Activated CD8-positive, alpha-beta T cell treated with anti-CD3 and anti-CD28 coated beads for 36 hours (primary cell): Measurements from ENCODE around the gene CSNK1A1L. TPM values are rescaled to one million over a fixed set of nuclear protein-coding genes. Genes with fewer than 3 reads are reported as not detected.

Experiments used
- ATAC-seq: fragments of 200-7000 bp; cut with Tn5 transposase; one replicate; pipeline ENCODE4 v1.10.0; 2021; ENCODE audit warnings: mild to moderate bottlenecking, moderate library complexity
- CTCF ChIA-PET: fragments of 350-600 bp; sonication (Branson Sonifier 250); formaldehyde crosslinking; loops from one replicate; lab custom pipeline; 2021; ENCODE audit warnings: antibody characterized with exemption; lab: Charles Lee
- POLR2A ChIA-PET: fragments of 350-600 bp; sonication (Branson Sonifier 250); formaldehyde crosslinking; loops from one replicate; lab custom pipeline; 2021; ENCODE audit warnings: antibody characterized with exemption; lab: Charles Lee
- DNase-seq: peaks from one replicate; pipeline ENCODE4 v3.0.0-alpha.2; 2020
- H3K27ac Mint-ChIP-seq: one replicate; pipeline ENCODE4 v1.8.0; 2021; ENCODE audit warnings: mild to moderate bottlenecking, mixed read lengths
- H3K27me3 Mint-ChIP-seq: one replicate; pipeline ENCODE4 v1.8.0; 2021; ENCODE audit warnings: mixed read lengths
- H3K36me3 Mint-ChIP-seq: one replicate; pipeline ENCODE4 v1.8.0; 2021; ENCODE audit warnings: low read depth, mixed read lengths
- H3K4me1 Mint-ChIP-seq: one replicate; pipeline ENCODE4 v1.8.0; 2021; ENCODE audit warnings: low read depth, mixed read lengths
- H3K4me3 Mint-ChIP-seq: one replicate; pipeline ENCODE4 v1.8.0; 2021; ENCODE audit warnings: mild to moderate bottlenecking, moderate library complexity, mixed read lengths
- H3K9me3 Mint-ChIP-seq: one replicate; pipeline ENCODE4 v1.8.0; 2021; ENCODE audit warnings: mixed read lengths
- intact Hi-C: fragments of 100-400 bp; cut with micrococcal nuclease; formaldehyde crosslinking; loops from one replicate; pipeline ENCODE4 v1.10.0; 2022
- total RNA-seq, 2 experiments: library from RNA; stranded (reverse); gene quantifications; one replicate each; pipeline ENCODE4 v1.2.3, GENCODE V29; 2021
- TF ChIP-seq, protein P1 (sequence below): fragments of 200-600 bp; IDR thresholded peaks from one replicate; pipeline ENCODE4 v1.8.0; 2022; ENCODE audit warnings: antibody characterized with exemption, mild to moderate bottlenecking

The CSNK1A1L gene
- total RNA-seq, 2 experiments from 2014 or later, result not detected

DNA sequence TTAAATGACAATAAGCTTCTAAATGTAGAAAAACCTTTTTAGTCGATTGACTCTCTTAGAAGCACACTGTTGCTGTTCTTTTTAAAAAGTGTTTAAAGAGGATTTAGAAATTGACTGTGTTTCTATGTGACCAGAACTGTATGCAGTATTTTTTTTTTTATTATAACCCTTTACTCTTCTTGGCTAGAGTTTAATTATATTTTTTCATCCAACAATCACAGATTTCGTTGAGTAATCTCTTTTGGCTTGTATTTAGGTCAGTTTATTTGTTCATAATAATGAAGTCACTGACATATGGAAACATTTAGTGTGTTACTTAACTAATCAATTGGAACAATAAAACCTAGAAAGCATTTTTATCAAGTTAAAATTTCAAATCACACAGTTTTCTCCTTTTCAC, 19.9 kb downstream of the CSNK1A1L start:
- H3K27ac Mint-ChIP-seq, result no peak overlapping the region
- intact Hi-C loops, result no loop called here
- TF ChIP-seq, protein P1, sequence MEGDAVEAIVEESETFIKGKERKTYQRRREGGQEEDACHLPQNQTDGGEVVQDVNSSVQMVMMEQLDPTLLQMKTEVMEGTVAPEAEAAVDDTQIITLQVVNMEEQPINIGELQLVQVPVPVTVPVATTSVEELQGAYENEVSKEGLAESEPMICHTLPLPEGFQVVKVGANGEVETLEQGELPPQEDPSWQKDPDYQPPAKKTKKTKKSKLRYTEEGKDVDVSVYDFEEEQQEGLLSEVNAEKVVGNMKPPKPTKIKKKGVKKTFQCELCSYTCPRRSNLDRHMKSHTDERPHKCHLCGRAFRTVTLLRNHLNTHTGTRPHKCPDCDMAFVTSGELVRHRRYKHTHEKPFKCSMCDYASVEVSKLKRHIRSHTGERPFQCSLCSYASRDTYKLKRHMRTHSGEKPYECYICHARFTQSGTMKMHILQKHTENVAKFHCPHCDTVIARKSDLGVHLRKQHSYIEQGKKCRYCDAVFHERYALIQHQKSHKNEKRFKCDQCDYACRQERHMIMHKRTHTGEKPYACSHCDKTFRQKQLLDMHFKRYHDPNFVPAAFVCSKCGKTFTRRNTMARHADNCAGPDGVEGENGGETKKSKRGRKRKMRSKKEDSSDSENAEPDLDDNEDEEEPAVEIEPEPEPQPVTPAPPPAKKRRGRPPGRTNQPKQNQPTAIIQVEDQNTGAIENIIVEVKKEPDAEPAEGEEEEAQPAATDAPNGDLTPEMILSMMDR, result no peak
- peaks cover 3% of the 10 kb centered on the region for H3K27me3 Mint-ChIP-seq
- H3K4me1 Mint-ChIP-seq, result no peaks in the 10 kb centered on the region
- DNase-seq (no peak), ATAC-seq (no peak)
- ChIA-PET CTCF (no interaction called here), POLR2A (interaction anchor here (0.6 kb wide), 1 partner anchor 1114 kb away, joined by 3 read pairs; no protein-coding TSS in a partner anchor)
- H3K36me3 Mint-ChIP-seq, result no peaks in the 10 kb centered on the region
- no peak overlapping the region for H3K4me3 Mint-ChIP-seq
- no peaks in the 10 kb centered on the region for H3K9me3 Mint-ChIP-seq

DNA sequence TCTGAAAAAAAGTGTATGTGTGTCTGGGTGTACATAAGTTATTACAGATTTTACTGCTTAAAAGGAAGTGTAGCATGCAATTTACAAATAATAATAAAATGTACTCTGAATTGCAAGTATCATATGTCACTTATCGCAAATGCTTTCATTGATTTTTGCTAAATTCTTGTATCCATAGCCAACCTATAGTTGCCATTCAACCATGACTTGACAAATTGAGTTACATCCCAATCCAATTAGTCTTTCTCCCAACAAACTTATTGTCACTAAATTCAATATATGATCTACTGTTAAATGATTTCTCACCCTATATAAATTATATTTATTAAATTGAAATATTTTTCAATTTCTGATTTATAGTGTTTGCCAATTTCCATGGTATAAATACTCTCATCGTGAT, 28.6 kb downstream of the CSNK1A1L start:
- Mint-ChIP-seq H3K4me1 (no peaks in the 10 kb centered on the region), H3K36me3 (no peaks in the 10 kb centered on the region), H3K4me3 (no peak overlapping the region), H3K27ac (no peak overlapping the region), H3K9me3 (no peaks in the 10 kb centered on the region), H3K27me3 (no peaks in the 10 kb centered on the region)
- CTCF ChIA-PET, result no interaction called here
- TF ChIP-seq, protein P1, result no peak
- intact Hi-C loops, result no loop called here
- POLR2A ChIA-PET, result no interaction called here
- DNase-seq (no peak), ATAC-seq (no peak)

DNA sequence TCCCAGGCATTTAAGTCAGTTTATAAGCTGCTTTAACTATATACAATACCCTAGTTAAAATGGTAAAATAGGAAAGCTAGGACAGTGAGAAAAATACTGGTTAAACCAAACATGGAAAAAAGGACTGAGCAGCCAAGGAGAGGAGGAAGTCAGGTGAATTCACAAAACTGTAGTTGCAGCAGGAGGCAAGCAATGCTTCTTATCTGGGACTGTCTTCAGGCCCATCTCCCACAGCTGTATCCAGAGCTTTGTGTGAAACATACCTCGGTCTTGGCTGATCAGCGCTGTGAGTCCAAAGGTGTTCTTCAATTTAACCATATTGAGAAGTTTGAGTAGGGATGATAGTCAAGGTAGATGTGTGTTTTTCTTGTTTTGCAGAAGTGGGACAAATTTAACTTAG, 30.3 kb downstream of the CSNK1A1L start:
- H3K27ac Mint-ChIP-seq, result no peak overlapping the region
- intact Hi-C loops, result no loop called here
- no peaks in the 10 kb centered on the region for H3K36me3 Mint-ChIP-seq
- DNase-seq (no peak), ATAC-seq (no peak)
- H3K27me3 Mint-ChIP-seq, result no peaks in the 10 kb centered on the region
- ChIA-PET POLR2A (no interaction called here), CTCF (interaction anchor here (0.8 to 1.1 kb wide), 2 partner anchors 14 to 1507 kb away, joined by 3 read pairs; no protein-coding TSS in a partner anchor)
- TF ChIP-seq, protein P1, result no peak
- no peaks in the 10 kb centered on the region for H3K4me1 Mint-ChIP-seq
- no peaks in the 10 kb centered on the region for H3K9me3 Mint-ChIP-seq
- H3K4me3 Mint-ChIP-seq, result no peak overlapping the region

DNA sequence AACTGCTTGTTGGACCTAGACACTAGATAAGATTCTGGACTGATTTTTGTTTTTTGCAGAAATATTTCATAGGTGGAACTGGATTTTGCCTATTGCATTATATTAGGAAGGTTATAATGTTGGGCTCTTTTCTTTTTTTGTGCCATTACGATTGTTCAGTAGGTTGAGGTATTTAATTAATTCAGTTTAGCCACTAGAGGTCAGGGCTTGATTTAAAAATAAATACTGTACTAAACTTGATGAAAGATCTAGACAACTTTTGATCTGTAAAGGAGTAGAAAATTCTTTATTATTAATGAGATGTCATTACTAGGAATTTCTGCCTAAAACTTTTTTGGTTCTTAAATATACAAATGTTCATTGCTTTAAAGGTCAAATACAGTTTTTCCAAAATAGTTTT, 30.8 kb downstream of the CSNK1A1L start:
- ATAC-seq (no peak), DNase-seq (no peak)
- CTCF ChIA-PET, result interaction anchor here (0.6 kb wide), 1 partner anchor 55 kb away, joined by 3 read pairs; no protein-coding TSS in a partner anchor
- Mint-ChIP-seq H3K9me3 (no peaks in the 10 kb centered on the region), H3K4me1 (no peaks in the 10 kb centered on the region), H3K4me3 (no peak overlapping the region), H3K27me3 (no peaks in the 10 kb centered on the region), H3K27ac (no peak overlapping the region), H3K36me3 (no peaks in the 10 kb centered on the region)
- intact Hi-C loops, result no loop called here
- TF ChIP-seq, protein P1, result peak; percentile 59
- POLR2A ChIA-PET, result no interaction called here

DNA sequence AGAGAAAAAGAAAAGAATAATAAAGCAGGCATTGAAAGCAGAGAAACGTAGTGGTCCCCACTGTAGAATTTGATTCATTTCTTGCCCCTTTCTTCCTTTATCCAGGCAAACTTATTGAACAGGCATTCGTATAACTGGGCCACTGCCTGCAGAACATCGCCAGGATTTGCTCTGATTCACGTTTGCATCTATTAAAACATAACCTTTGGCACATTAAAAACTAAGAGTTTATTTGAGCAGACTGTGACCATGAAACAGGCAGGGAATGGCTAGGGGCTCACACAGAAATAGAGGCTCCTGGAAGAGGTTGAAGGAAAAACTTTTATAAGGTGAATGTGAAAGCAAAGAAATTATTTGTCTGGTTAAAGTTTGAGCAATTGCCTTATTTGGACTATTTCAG, 33.4 kb downstream of the CSNK1A1L start:
- Mint-ChIP-seq H3K9me3 (no peaks in the 10 kb centered on the region), H3K4me1 (no peaks in the 10 kb centered on the region), H3K4me3 (no peak overlapping the region), H3K27ac (no peak overlapping the region), H3K36me3 (no peaks in the 10 kb centered on the region), H3K27me3 (no peaks in the 10 kb centered on the region)
- ChIA-PET CTCF (no interaction called here), POLR2A (no interaction called here)
- DNase-seq, result no peak
- intact Hi-C loops, result no loop called here
- ATAC-seq, result no peak
- TF ChIP-seq, protein P1, result no peak
